Stomach (tissue), 9 donors: ENCODE data around the gene CHDH. TPM values are rescaled to one million over a fixed set of nuclear protein-coding genes. Genes with fewer than 3 reads are reported as not detected.

Source experiments
- DNase-seq, 2 donors: peaks; one replicate each; pipeline versions ENCODE4 v3.0.0 to v3.0.0-alpha.2; 2013 to 2019
- H3K27ac ChIP-seq, 5 donors: fragments of 200-600 bp in 4 of 5; sonication (generic) in 4 of 5; one replicate each; pipeline ENCODE4 v1.5.1; 2013 to 2019; ENCODE audit warnings: mild to moderate bottlenecking in 1 of 5, moderate library complexity in 1 of 5
- H3K27me3 ChIP-seq, 3 donors: fragments of 200-600 bp; sonication (generic); one replicate each; pipeline ENCODE4 v1.5.1; 2017 to 2019; ENCODE audit warnings: mixed run types in 1 of 3
- H3K36me3 ChIP-seq, 4 donors: fragments of 200-600 bp; sonication (generic); 1 replicate in 3 of 4; 2 replicates in 1 of 4; pipeline ENCODE4 v1.5.1; 2016 to 2019
- H3K4me1 ChIP-seq, 4 donors: fragments of 200-600 bp; sonication (generic); one replicate each; pipeline ENCODE4 v1.5.1; 2016 to 2019
- H3K4me3 ChIP-seq, 4 donors: fragments of 200-600 bp; sonication (generic) in 3 of 4; one replicate each; pipeline ENCODE4 v1.5.1; 2016 to 2019; ENCODE audit warnings: mild to moderate bottlenecking in 1 of 4
- H3K9me3 ChIP-seq, 4 donors: fragments of 200-600 bp; sonication (generic); one replicate each; pipeline ENCODE4 v1.5.1; 2016 to 2019
- CTCF ChIP-seq, 7 experiments: fragments of 450-650 bp in 4 of 7; fragments of 200-600 bp in 3 of 7; sonication (generic) in 3 of 7; IDR thresholded peaks; one replicate each; pipeline ENCODE4 v1.5.1; 2016 to 2019; ENCODE audit warnings: antibody characterized with exemption in 7 of 7, control low read depth in 2 of 7, mild to moderate bottlenecking in 1 of 7
- EP300 ChIP-seq: sonication (generic); formaldehyde crosslinking; IDR thresholded peaks from one replicate; pipeline ENCODE4 v1.6.1; 2017; ENCODE audit warnings: antibody characterized with exemption
- POLR2A ChIP-seq, 4 donors: fragments of 450-650 bp; IDR thresholded peaks; one replicate each; pipeline ENCODE4 v1.6.1; 2016; ENCODE audit warnings: antibody characterized with exemption in 4 of 4, control low read depth in 2 of 4, mild to moderate bottlenecking in 1 of 4, moderate library complexity in 1 of 4
- POLR2AphosphoS5 ChIP-seq, 3 donors: sonication (generic); formaldehyde crosslinking; IDR thresholded peaks; one replicate each; pipeline ENCODE4 v1.6.1; 2016; ENCODE audit warnings: antibody characterized with exemption in 3 of 3
- whole genome bisulfite sequencing, 5 donors: extraction: QIAGEN DNeasy Blood & Tissue Kit in 3 of 5; methylation state at CpG; one replicate each; pipeline versions ENCODE4 v1.1.5 to v1.1.7; 2013 to 2018; 5-methylcytosine and 5-hydroxymethylcytosine counted together
- intact Hi-C: fragments of 100-400 bp; cut with DNase I; formaldehyde crosslinking; loops from one replicate; pipeline ENCODE4 v1.15.1; 2023; ENCODE audit warnings: low total_unique reads
- polyA plus RNA-seq, 3 donors: library from polyadenylated mRNA; stranded (reverse); fragments of 200-250 nt; gene quantifications; one replicate each; pipeline ENCODE4 v1.2.3, GENCODE V29; 2013
- total RNA-seq, 5 donors: library from RNA; depleted of rRNA; stranded (reverse); fragments of >200 nt; gene quantifications; one replicate each; pipeline versions ENCODE4 v1.1.0 to v1.2.3, GENCODE V29; 2014 to 2016
- donor health status: healthy with polysubstance abuse.
- donor health status: Bipolar disorder and iron deficiency.
- donor health status: healthy.

The CHDH gene
- total and polyA plus RNA-seq, 8 donors = 1.7 to 385 (median 8.4) TPM

- TF ChIP-seq EP300 (no peak), POLR2A (IDR thresholded peaks at IDR 0.05) (no peak), POLR2AphosphoS5 (IDR thresholded peaks at IDR 0.05) (no peak), CTCF (IDR thresholded peaks at IDR 0.05) (no peak)
- Histone ChIP-seq H3K4me3 (no peak overlapping the region), H3K27ac (no peak overlapping the region), H3K4me1 (peaks cover 0 to 16% (median 5%) of the 10 kb centered on the region in 4 donors), H3K27me3 (no peaks in the 10 kb centered on the region), H3K9me3 (no peaks in the 10 kb centered on the region), H3K36me3 (no peaks in the 10 kb centered on the region)
- WGBS, 5 donors = 74 to 88% (median 85%) methylated on average over 5 of the region's 5 CpGs
- DNase-seq = no peak
- intact Hi-C loops = no loop called here
Observed at GRCh38 chr3:53775834-53776251, 70.4 kb downstream of the CHDH start.

GRCh38 chr3:53775018-53775417 lies 71.2 kb downstream of the CHDH start:
- no peak for DNase-seq
- intact Hi-C loops = no loop called here
- H3K4me3 ChIP-seq = no peak overlapping the region
- H3K36me3 ChIP-seq = no peaks in the 10 kb centered on the region
- H3K27ac ChIP-seq = no peak overlapping the region
- H3K27me3 ChIP-seq = no peaks in the 10 kb centered on the region
- TF ChIP-seq EP300 (no peak), CTCF (IDR thresholded peaks at IDR 0.05) (no peak), POLR2A (IDR thresholded peaks at IDR 0.05) (no peak), POLR2AphosphoS5 (IDR thresholded peaks at IDR 0.05) (no peak)
- H3K4me1 ChIP-seq = peaks cover 0 to 16% (median 5%) of the 10 kb centered on the region in 4 donors
- 84 to 88% (median 87%) methylated on average over 5 of the region's 5 CpGs for WGBS, 5 donors
- H3K9me3 ChIP-seq = no peaks in the 10 kb centered on the region

GRCh38 chr3:53774414-53774813 lies 71.8 kb downstream of the CHDH start:
- no peak for TF ChIP-seq CTCF (IDR thresholded peaks at IDR 0.05)
- TF ChIP-seq POLR2A (IDR thresholded peaks at IDR 0.05) = no peak
- no peak for TF ChIP-seq EP300
- no peak for TF ChIP-seq POLR2AphosphoS5 (IDR thresholded peaks at IDR 0.05)
- no peak overlapping the region for H3K27ac ChIP-seq
- H3K27me3 ChIP-seq = peaks cover 0 to under 1% (median 0%) of the 10 kb centered on the region in 3 donors

GRCh38 chr3:53773611-53774368 lies 72.4 kb downstream of the CHDH start:
- no peaks in the 10 kb centered on the region for H3K9me3 ChIP-seq
- TF ChIP-seq CTCF (IDR thresholded peaks at IDR 0.05) = no peak
- TF ChIP-seq EP300 = no peak
- TF ChIP-seq POLR2AphosphoS5 (IDR thresholded peaks at IDR 0.05) = no peak
- no peak for TF ChIP-seq POLR2A (IDR thresholded peaks at IDR 0.05)
- DNase-seq = peak in 1 of 2 donors; percentile 52
- no peak overlapping the region for H3K27ac ChIP-seq
- intact Hi-C loops = no loop called here
- WGBS, 5 donors = 59 to 63% (median 62%) methylated on average over 10 of the region's 10 CpGs
- H3K27me3 ChIP-seq = peaks cover 0 to 7% (median 0%) of the 10 kb centered on the region in 3 donors
- no peak overlapping the region for H3K4me3 ChIP-seq
- H3K4me1 ChIP-seq = peaks cover 0 to 16% (median 5%) of the 10 kb centered on the region in 4 donors
- H3K36me3 ChIP-seq = no peaks in the 10 kb centered on the region

More at GRCh38 chr3:53774414-53774813, 71.8 kb downstream of the CHDH start:
- H3K4me1 ChIP-seq = peaks cover 0 to 16% (median 5%) of the 10 kb centered on the region in 4 donors
- no peak overlapping the region for H3K4me3 ChIP-seq
- no peaks in the 10 kb centered on the region for H3K36me3 ChIP-seq
- DNase-seq = no peak
- intact Hi-C loops = no loop called here
- H3K9me3 ChIP-seq = no peaks in the 10 kb centered on the region
- WGBS, 5 donors = 60 to 75% (median 70%) methylated on average over 8 of the region's 8 CpGs
